Mononuclear cell (primary cell): ENCODE measurements around the gene EIF3M. TPM values are rescaled to one million over a fixed set of nuclear protein-coding genes. Genes with fewer than 3 reads are reported as not detected.

Experiments
- H3K27me3 ChIP-seq: 2 replicates; pipeline ENCODE4 v1.6.0; 2011; ENCODE audit warnings: low read length, control low read depth; ENCODE audit not compliant: insufficient read depth
- H3K4me1 ChIP-seq: 2 replicates; pipeline ENCODE4 v1.5.1; 2011; ENCODE audit warnings: mild to moderate bottlenecking, low read length, control low read depth; ENCODE audit not compliant: insufficient read depth
- H3K4me3 ChIP-seq: 2 replicates; pipeline ENCODE4 v1.5.1; 2011; ENCODE audit warnings: mild to moderate bottlenecking, low read length, moderate library complexity
- H3K9me3 ChIP-seq: 2 replicates; pipeline ENCODE4 v1.5.1; 2011; ENCODE audit warnings: low read depth, mild to moderate bottlenecking, control low read depth, low read length
- total RNA-seq: library from RNA; depleted of rRNA; stranded (reverse); fragments of >200 nt; gene quantifications from one replicate; pipeline ENCODE4 v1.2.3, GENCODE V29; 2012

The EIF3M gene
- total RNA-seq: 466 TPM

- Histone ChIP-seq H3K27me3 (no peaks in the 10 kb centered on the region), H3K4me3 (peak within 1 kb of the TSS; percentile 94), H3K9me3 (no peaks in the 10 kb centered on the region), H3K4me1 (peaks cover 39% of the 10 kb centered on the region)
Measured at GRCh38 chr11:32583459-32584271, at the start of gene EIF3M. TSS of gene EIF3M (plus strand) at chr11:32583831. CDS start at chr11:32583888, 57 bp downstream.

GRCh38 chr11:32538804-32539203 is 44.8 kb upstream of the EIF3M start:
- no peaks in the 10 kb centered on the region for H3K27me3 ChIP-seq
- no peaks in the 10 kb centered on the region for H3K4me1 ChIP-seq
- no peak overlapping the region for H3K4me3 ChIP-seq
- H3K9me3 ChIP-seq: no peaks in the 10 kb centered on the region

DNA sequence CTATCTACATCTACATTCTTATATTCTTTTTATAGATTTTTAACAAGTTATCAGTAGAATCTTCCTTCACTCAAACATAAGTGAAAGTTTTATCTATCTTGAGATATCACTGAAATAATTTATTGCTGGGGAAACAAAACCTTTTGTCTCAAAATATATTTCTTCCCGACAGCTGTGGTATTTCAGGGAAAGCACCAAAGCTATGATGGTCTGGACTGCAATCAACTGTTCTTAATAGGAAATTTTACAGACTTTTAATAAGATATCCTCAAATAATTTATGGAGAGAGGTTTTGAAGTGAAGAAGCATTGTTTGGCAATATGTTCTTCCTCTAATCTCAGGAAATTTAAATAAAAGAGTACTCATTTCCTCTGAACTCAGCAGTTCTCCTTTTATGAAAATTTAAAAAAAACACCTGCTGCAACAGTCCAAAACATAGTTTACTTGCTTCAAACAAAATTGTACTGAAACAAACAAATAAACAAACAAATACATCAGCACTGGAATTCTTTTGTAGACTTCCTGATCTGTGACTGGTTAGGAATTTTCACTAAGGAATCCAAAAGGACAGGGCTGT is 33.9 kb upstream of the EIF3M start:
- no peaks in the 10 kb centered on the region for H3K9me3 ChIP-seq
- no peaks in the 10 kb centered on the region for H3K27me3 ChIP-seq
- no peak overlapping the region for H3K4me3 ChIP-seq
- peaks cover 11% of the 10 kb centered on the region for H3K4me1 ChIP-seq

DNA sequence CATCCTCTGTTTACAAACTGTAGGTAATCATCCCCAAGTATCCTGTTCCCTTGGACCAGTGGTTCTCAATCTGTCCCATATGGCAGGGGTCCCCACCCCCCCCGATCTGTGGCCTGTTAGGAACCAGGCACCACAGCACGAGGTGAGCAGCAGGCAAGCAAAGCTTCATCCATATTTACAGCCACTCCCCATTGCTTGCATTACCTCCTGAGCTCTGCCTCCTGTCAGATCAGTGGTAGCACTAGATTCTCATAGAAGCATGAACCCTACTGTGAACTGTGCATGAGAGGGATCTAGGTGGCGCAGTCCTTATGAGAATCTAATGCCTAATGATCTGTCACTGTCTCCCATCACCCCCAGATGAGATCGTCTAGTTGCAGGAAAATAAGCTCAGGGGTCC is 33.4 kb upstream of the EIF3M start:
- no peak overlapping the region for H3K4me3 ChIP-seq
- no peaks in the 10 kb centered on the region for H3K9me3 ChIP-seq
- H3K4me1 ChIP-seq: peaks cover 11% of the 10 kb centered on the region
- no peaks in the 10 kb centered on the region for H3K27me3 ChIP-seq

GRCh38 chr11:32555091-32555490 is 28.5 kb upstream of the EIF3M start:
- Histone ChIP-seq H3K9me3 (no peaks in the 10 kb centered on the region), H3K27me3 (no peaks in the 10 kb centered on the region), H3K4me3 (no peak overlapping the region), H3K4me1 (peaks cover 5% of the 10 kb centered on the region)

DNA sequence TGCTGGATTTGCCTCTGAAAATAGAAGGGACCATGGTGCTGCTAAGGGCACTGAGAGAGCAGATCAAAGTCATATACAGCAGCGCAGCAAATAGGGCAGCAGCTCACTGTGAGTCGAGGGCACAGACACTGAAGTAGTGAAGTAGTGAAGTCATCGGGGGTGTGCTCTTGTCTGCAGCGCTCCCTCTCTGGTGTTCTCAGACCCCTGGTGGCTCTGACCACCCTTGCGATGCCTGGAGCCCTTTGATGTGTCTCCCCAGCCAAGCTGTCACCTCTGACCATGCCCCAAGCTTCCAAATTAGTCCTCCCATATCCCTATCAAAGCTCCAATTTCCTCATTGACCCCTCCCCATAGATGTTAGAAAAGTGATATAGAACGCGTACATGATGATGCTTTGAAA is 27.7 kb upstream of the EIF3M start:
- Histone ChIP-seq H3K4me3 (no peak overlapping the region), H3K9me3 (no peaks in the 10 kb centered on the region), H3K27me3 (no peaks in the 10 kb centered on the region), H3K4me1 (no peaks in the 10 kb centered on the region)

GRCh38 chr11:32561835-32562234 is 21.8 kb upstream of the EIF3M start:
- Histone ChIP-seq H3K27me3 (no peaks in the 10 kb centered on the region), H3K4me1 (no peaks in the 10 kb centered on the region), H3K9me3 (no peaks in the 10 kb centered on the region), H3K4me3 (no peak overlapping the region)

DNA sequence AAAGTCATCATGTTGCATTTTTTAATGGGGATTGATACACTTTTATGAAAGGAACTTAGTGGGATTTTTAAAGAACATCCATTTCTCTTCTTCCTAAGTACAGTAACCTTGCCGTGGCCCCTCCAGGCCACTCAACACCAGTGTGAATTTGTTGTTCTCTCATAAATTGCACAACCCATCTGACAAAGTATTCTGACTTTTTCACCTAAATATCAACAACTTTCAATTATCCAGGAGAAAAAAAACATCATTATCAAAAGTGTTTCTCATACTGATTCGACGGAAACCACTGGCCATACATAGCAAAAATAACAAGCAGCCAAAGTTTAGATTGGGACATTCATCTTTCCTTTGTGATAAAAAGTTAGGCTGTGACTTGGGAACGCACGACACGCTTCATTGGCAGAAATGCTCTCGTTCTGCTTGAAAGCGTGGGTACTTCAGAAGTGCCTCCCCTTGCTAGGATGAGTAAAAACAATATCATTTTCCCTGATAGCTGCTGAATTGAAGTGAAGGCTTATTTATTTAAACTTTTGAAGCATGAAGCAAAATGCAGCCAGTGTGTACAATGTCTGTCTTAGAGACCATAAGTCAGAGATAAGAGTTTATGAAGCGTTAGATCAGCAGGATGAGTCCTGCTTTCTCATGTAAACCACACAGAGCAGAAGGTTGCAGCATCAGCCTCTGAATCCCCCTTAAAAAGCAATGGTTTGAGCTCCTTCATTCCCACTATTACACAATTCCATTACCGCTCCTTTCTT is 20.6 kb upstream of the EIF3M start:
- H3K4me3 ChIP-seq: no peak overlapping the region
- no peaks in the 10 kb centered on the region for H3K27me3 ChIP-seq
- H3K4me1 ChIP-seq: no peaks in the 10 kb centered on the region
- H3K9me3 ChIP-seq: no peaks in the 10 kb centered on the region

DNA sequence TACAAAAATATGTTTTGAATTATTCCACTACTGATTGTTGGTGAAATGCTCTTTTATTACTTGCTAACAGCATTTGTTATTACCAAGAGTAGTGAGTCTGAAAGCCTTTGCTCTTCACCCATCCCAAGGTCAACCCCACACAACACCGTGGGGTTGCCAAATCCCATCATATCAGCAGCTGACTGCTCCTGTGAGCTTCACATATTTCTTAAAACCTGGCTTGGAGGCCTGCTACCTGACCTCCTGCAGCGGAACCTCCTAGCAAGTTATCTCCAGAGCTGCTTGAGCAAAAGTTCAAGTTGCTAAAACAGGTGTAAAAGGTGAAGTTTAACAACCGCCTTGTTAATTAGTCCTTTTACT is 20.1 kb upstream of the EIF3M start:
- Histone ChIP-seq H3K4me3 (no peak overlapping the region), H3K4me1 (no peaks in the 10 kb centered on the region), H3K9me3 (no peaks in the 10 kb centered on the region), H3K27me3 (no peaks in the 10 kb centered on the region)

- Histone ChIP-seq H3K9me3 (no peaks in the 10 kb centered on the region), H3K27me3 (no peaks in the 10 kb centered on the region), H3K4me3 (no peak overlapping the region), H3K4me1 (no peaks in the 10 kb centered on the region)
Measured at GRCh38 chr11:32566517-32566916, 17.1 kb upstream of the EIF3M start.

DNA sequence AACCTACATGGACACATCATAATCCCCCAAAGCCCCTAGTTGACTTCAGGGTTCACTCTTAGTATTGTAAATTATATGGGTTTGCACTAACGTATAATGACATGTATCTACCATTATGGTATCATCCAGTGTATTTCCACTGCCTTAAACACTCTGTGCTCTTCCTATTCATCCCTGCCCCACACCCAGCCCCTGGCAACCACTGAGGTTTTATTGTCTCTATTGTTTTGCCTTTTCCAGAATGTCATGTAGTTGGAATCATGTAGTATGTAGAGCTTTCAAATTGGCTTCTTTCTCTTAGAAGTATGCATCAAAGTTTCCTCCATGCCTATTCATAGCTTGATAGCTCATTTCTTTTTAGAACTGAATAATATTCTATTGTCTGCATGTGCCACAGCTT is 16.5 kb upstream of the EIF3M start:
- no peak overlapping the region for H3K4me3 ChIP-seq
- H3K4me1 ChIP-seq: no peaks in the 10 kb centered on the region
- no peaks in the 10 kb centered on the region for H3K27me3 ChIP-seq
- no peaks in the 10 kb centered on the region for H3K9me3 ChIP-seq

- no peaks in the 10 kb centered on the region for H3K9me3 ChIP-seq
Measured at GRCh38 chr11:32569313-32569881, 14.2 kb upstream of the EIF3M start.

DNA sequence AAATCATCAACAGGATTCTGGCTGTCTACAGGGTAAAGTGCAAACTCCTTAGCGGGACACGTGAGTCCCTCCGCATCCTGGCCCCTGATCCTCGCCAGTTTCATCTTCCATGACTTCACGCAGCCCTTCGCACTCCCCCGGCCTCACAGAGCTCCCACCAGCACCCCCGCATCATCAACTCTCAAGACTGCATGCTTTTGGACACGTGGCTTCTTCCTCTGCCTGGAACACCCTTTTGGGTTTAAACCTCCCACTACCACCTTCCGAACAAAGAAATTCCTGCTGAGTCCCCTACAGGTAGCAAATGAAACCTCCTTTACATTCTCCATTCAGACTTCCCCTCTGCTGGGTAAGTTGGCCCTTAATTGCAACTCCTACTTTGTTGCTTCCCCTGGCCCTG is 12.6 kb upstream of the EIF3M start:
- H3K9me3 ChIP-seq: no peaks in the 10 kb centered on the region
- H3K27me3 ChIP-seq: no peaks in the 10 kb centered on the region
- no peaks in the 10 kb centered on the region for H3K4me1 ChIP-seq
- no peak overlapping the region for H3K4me3 ChIP-seq

More at GRCh38 chr11:32569313-32569881, 14.2 kb upstream of the EIF3M start:
- Histone ChIP-seq H3K27me3 (no peaks in the 10 kb centered on the region), H3K4me1 (no peaks in the 10 kb centered on the region), H3K4me3 (no peak overlapping the region)

DNA sequence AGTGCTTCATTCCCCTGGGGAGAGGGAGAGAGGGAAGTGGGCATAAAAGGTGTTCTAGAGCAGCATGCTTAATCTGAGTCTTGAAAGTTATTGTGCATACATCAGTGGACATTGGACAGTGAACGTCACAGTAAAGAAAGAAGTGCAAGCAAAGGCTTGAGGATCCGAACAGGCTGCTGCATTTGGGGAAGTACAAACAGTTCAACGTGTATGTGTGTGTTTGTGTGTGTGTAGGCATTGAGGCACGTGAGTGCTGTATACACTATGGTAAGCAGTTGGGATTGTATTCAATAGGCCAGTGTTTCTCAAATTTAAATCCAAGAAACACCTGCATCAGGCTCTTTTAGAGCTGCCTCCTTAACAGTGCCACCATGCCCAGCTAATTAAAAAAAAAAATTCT is 10.4 kb upstream of the EIF3M start:
- Histone ChIP-seq H3K4me3 (no peak overlapping the region), H3K27me3 (no peaks in the 10 kb centered on the region), H3K9me3 (no peaks in the 10 kb centered on the region), H3K4me1 (no peaks in the 10 kb centered on the region)

DNA sequence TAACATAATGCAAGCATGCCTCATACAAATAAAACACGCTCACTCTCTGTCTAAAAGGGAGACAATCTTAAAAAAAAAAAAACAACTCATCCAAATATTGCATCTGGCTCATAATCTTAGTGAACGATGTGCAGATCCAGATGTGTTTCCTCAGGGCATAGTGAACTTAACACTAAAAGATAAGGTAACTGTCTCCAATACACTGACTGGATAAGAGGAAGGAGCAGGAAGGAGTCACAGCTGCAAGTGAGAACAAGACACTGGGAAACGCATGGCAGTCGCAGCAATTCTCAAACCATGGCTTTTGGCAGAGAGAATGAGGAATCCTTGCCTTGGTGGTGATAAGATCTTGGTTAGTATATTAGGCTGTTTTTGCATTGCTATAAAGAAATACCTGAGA is 9.2 kb upstream of the EIF3M start:
- Histone ChIP-seq H3K27me3 (no peaks in the 10 kb centered on the region), H3K9me3 (no peaks in the 10 kb centered on the region), H3K4me3 (no peak overlapping the region), H3K4me1 (no peaks in the 10 kb centered on the region)
